Neural crest cell (in vitro differentiated cells): Measurements from ENCODE around the gene DNAJA1. TPM values are rescaled to one million over a fixed set of nuclear protein-coding genes. Genes with fewer than 3 reads are reported as not detected.

ENCODE experiments used
- DNase-seq: peaks from one replicate; pipeline ENCODE4 v3.0.0; 2021; ENCODE audit warnings: low read depth, mixed read lengths, low spot score
- H3K27ac Mint-ChIP-seq: one replicate; pipeline ENCODE4 v1.8.0; 2021; ENCODE audit warnings: mild to moderate bottlenecking, mixed read lengths; ENCODE audit not compliant: unreplicated experiment
- H3K27me3 Mint-ChIP-seq: 2 replicates; pipeline ENCODE4 v1.8.0; 2021; ENCODE audit warnings: low read depth, mild to moderate bottlenecking, mixed read lengths
- H3K36me3 Mint-ChIP-seq: 2 replicates; pipeline ENCODE4 v1.8.0; 2021; ENCODE audit warnings: low read depth, mild to moderate bottlenecking, mixed read lengths
- H3K4me1 Mint-ChIP-seq: 2 replicates; pipeline ENCODE4 v1.8.0; 2021; ENCODE audit warnings: mixed read lengths
- H3K4me3 Mint-ChIP-seq: one replicate; pipeline ENCODE4 v1.8.0; 2021; ENCODE audit warnings: mild to moderate bottlenecking, mixed read lengths
- H3K9me3 Mint-ChIP-seq: 2 replicates; pipeline ENCODE4 v1.8.0; 2021; ENCODE audit warnings: mixed read lengths
- total RNA-seq: library from RNA; stranded (reverse); gene quantifications from 2 replicates; pipeline ENCODE4 v1.2.1, GENCODE V29; 2021
- TF ChIP-seq, protein P1 (sequence below): fragments of 200-600 bp; sonication (generic); conservative IDR thresholded peaks from 2 replicates; pipeline ENCODE4 v1.5.0; 2021; ENCODE audit warnings: antibody characterized with exemption, mild to moderate bottlenecking

DNAJA1 gene
- total RNA-seq, 1 donor from 2014 or later: 252 TPM

DNA sequence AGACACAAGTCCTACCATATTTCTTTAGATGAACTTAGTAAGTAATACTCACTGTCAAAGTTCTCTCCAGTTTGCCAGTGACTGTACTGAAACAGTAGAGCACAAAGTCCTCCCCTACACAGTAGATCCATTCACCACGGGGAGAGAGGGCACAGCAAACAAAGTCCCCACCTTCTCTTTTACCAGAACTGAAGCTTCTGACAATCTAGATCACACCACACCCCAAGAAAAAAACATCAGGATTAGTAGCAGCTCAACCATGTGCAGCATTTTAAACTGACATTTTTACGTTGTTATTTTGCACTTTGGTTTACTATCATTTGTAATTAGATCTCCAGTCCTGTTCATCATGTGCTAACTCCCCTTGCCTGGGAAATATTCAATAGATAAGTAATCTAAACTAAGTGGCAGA, 23.0 kb downstream of the DNAJA1 start:
- Mint-ChIP-seq H3K4me1 (peaks cover 20% of the 10 kb centered on the region), H3K9me3 (no peaks in the 10 kb centered on the region), H3K27ac (no peak overlapping the region), H3K36me3 (peaks cover 13% of the 10 kb centered on the region), H3K4me3 (no peak overlapping the region), H3K27me3 (no peaks in the 10 kb centered on the region)
- TF ChIP-seq, protein P1, sequence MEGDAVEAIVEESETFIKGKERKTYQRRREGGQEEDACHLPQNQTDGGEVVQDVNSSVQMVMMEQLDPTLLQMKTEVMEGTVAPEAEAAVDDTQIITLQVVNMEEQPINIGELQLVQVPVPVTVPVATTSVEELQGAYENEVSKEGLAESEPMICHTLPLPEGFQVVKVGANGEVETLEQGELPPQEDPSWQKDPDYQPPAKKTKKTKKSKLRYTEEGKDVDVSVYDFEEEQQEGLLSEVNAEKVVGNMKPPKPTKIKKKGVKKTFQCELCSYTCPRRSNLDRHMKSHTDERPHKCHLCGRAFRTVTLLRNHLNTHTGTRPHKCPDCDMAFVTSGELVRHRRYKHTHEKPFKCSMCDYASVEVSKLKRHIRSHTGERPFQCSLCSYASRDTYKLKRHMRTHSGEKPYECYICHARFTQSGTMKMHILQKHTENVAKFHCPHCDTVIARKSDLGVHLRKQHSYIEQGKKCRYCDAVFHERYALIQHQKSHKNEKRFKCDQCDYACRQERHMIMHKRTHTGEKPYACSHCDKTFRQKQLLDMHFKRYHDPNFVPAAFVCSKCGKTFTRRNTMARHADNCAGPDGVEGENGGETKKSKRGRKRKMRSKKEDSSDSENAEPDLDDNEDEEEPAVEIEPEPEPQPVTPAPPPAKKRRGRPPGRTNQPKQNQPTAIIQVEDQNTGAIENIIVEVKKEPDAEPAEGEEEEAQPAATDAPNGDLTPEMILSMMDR: no peak
- no peak for DNase-seq

DNA sequence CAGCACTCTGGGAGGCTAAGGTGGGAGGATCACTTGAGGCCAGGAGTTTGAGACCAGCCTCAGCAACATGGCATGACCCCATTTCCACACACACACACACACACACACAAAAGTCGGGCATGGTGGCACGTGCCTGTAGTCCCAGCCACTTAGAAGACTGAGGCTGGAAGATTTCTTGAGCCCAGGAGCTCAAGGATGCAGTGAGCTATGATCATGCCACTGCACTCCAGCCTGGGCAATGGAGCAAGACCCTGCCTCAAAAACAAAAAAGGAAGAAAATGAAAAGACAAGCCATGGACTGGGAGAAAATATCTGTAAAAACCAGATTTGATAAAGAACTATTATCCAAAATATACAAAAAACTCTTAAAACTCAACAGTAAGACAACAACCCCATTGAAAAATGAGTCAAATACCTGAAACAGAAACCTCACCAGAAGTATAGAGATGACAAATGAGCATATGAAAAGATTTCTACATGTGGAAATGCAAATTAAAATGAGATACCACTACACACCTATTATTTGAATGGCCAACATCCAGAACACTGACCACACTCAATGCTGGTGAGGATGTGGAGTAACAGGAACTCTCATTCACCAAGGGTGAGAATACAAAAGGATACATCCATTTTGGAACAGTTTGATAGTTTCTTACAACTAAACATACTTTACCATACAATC, 24.7 kb downstream of the DNAJA1 start:
- H3K27me3 Mint-ChIP-seq: no peaks in the 10 kb centered on the region
- H3K9me3 Mint-ChIP-seq: no peaks in the 10 kb centered on the region
- H3K4me3 Mint-ChIP-seq: no peak overlapping the region
- peaks cover 4% of the 10 kb centered on the region for H3K4me1 Mint-ChIP-seq
- peaks cover 13% of the 10 kb centered on the region for H3K36me3 Mint-ChIP-seq
- no peak for DNase-seq
- TF ChIP-seq, protein P1: no peak
- H3K27ac Mint-ChIP-seq: no peak overlapping the region

DNA sequence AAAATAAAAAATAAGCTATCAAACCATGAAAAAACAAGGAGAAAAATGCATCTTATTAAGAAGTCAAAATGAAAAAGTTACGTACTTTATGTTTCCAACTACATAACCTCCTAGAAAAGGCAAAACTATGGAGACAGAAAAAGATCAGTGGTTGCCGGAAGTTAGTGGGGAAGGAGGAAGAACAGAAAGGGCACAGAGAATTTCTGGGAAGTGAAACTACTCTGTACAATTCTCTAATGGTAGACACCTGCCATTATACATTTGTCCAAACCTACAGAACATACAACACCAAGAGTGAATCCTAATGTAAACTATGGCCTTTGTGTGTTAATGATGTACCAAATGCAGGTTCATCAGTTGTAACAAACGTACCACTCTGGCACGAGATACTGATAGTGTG, 26.1 kb downstream of the DNAJA1 start:
- DNase-seq: no peak
- Mint-ChIP-seq H3K36me3 (peaks cover 11% of the 10 kb centered on the region), H3K9me3 (no peaks in the 10 kb centered on the region), H3K27ac (no peak overlapping the region), H3K27me3 (no peaks in the 10 kb centered on the region), H3K4me3 (no peak overlapping the region), H3K4me1 (no peaks in the 10 kb centered on the region)
- TF ChIP-seq, protein P1: no peak

DNA sequence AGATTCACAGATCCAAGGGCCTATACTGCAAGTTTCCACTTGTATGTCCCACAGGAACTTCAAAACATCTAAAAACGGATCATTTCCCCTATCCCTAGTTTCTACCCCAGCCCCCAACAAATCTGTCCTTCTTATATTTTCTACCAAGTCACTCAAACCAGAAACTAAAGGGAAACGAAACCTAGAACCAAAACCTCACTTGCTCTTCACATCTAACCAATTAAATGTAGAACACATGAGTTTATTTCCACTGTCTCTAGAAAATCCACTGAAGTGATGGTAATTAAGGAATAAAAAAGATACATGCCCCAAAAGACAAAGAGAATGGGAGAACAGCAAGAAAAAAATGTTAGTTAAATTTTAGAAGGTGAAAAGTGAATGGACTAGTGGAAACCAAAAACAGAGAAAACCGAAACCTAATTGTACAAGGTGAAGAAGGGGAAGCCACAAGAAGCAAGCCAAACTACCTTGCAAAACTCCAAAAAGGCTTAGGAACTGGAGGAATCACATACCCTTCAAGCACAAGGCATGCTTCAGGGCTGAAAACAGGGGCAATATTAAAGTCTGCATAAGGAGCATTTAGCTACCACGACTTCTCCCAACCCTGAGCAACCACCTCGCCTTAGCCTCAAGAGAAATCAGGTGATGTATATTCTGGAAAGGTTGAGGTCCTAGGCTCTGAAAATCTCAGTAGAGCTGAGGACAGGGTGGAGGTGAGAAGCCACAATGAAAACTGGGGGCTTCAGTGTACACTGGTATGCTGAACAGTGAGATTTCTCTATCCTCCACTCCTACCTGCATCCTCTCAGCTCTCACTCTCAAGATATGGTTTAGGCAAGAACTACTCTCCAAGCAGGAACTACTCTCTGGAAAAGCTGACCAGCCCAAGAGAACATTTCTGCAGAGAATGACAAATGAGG, 40.3 kb downstream of the DNAJA1 start:
- TF ChIP-seq, protein P1: no peak
- Mint-ChIP-seq H3K4me3 (no peak overlapping the region), H3K9me3 (no peaks in the 10 kb centered on the region), H3K27ac (no peak overlapping the region), H3K4me1 (no peaks in the 10 kb centered on the region), H3K36me3 (peaks cover 15% of the 10 kb centered on the region), H3K27me3 (no peaks in the 10 kb centered on the region)
- DNase-seq: no peak

DNA sequence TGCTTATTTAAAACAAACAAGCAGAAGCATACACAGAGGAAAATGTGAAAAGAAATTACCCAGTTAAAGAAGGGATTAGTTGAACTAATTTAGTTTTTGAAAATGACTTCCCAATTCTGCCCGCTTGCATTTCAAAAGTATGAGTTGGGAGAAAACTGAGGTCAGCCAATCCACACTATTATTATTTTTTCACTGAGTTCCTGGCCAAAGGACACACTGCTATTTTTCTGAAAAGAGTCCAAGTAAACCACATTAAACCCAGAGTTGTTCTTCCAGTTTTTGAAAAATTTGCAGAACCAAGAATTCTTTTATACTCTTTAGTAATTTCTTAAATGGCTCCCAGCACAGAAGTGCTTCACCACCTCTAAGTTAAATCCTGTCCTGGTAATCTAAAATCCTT, 43.9 kb downstream of the DNAJA1 start:
- Mint-ChIP-seq H3K9me3 (no peaks in the 10 kb centered on the region), H3K27me3 (no peaks in the 10 kb centered on the region), H3K4me1 (no peaks in the 10 kb centered on the region), H3K27ac (no peak overlapping the region), H3K4me3 (no peak overlapping the region), H3K36me3 (peaks cover 8% of the 10 kb centered on the region)
- DNase-seq: no peak
- TF ChIP-seq, protein P1: no peak
